GM21528 (cell line): ENCODE data around the gene TRPM4.
"Not testable (repeated sequence)": the region's sequence is repeated elsewhere in the genome, so short reads cannot be mapped to it uniquely, and the experiment has no call there.

Experiments
- ATAC-seq: cut with Tn5 transposase; IDR thresholded peaks from one replicate; pipeline ENCODE4 v1.9.1; 2021; ENCODE audit warnings: mild to moderate bottlenecking, moderate library complexity; ENCODE audit not compliant: unreplicated experiment, low FRiP score

The TRPM4 gene

GRCh38 chr19:49186108-49186507 is 28.5 kb downstream of the TRPM4 start:
- no peak for ATAC-seq

- ATAC-seq = no peak
Observed at GRCh38 chr19:49188626-49189200, 31.1 kb downstream of the TRPM4 start.

- no peak for ATAC-seq
Observed at GRCh38 chr19:49189259-49189658, 31.7 kb downstream of the TRPM4 start.

GRCh38 chr19:49190781-49191180 is 33.2 kb downstream of the TRPM4 start:
- ATAC-seq = no peak

GRCh38 chr19:49193822-49194394 is 36.3 kb downstream of the TRPM4 start:
- no peak for ATAC-seq

GRCh38 chr19:49194408-49194807 is 36.8 kb downstream of the TRPM4 start:
- ATAC-seq = no peak

- no peak for ATAC-seq
Observed at GRCh38 chr19:49196527-49197240, 39.1 kb downstream of the TRPM4 start.

GRCh38 chr19:49200238-49200862 is 42.8 kb downstream of the TRPM4 start:
- ATAC-seq = no peak

- no peak for ATAC-seq
Observed at GRCh38 chr19:49201042-49201441, 43.5 kb downstream of the TRPM4 start.

GRCh38 chr19:49205114-49205513 is 47.5 kb downstream of the TRPM4 start:
- no peak for ATAC-seq

- ATAC-seq = not testable (repeated sequence)
Observed at GRCh38 chr19:49209502-49209901, 51.9 kb downstream of the TRPM4 start.

GRCh38 chr19:49210108-49210900 is 52.7 kb downstream of the TRPM4 start:
- no peak for ATAC-seq

- no peak for ATAC-seq
Observed at GRCh38 chr19:49210901-49211451, 53.4 kb downstream of the TRPM4 start.

- ATAC-seq = no peak
Observed at GRCh38 chr19:49212016-49212701, 54.6 kb downstream of the TRPM4 start.

GRCh38 chr19:49213791-49214190 is 56.2 kb downstream of the TRPM4 start:
- no peak for ATAC-seq

- no peak for ATAC-seq
Observed at GRCh38 chr19:49214701-49215100, 57.1 kb downstream of the TRPM4 start.

- ATAC-seq = no peak
Observed at GRCh38 chr19:49216071-49216470, 58.5 kb downstream of the TRPM4 start.

GRCh38 chr19:49217382-49217781 is 59.8 kb downstream of the TRPM4 start:
- ATAC-seq = no peak

GRCh38 chr19:49222011-49222410 is 64.4 kb downstream of the TRPM4 start:
- no peak for ATAC-seq

GRCh38 chr19:49222528-49222927 is 64.9 kb downstream of the TRPM4 start:
- ATAC-seq = no peak
